Astrocyte (in vitro differentiated cells and primary cell): ENCODE measurements around the gene WDR13. TPM values are rescaled to one million over a fixed set of nuclear protein-coding genes. Genes with fewer than 3 reads are reported as not detected.
A peak's percentile ranks its signal among the peaks of the same experiment; 100 is the strongest.

Experiments
- DNase-seq: peaks from one replicate; pipeline ENCODE4 v3.0.0-alpha.2; 2010; ENCODE audit warnings: low read depth
- FAIRE-seq: peaks from 2 replicates; lab custom pipeline; 2011; peaks lifted over from hg19 to GRCh38; lab: Jason Lieb, UNC
- H2AFZ ChIP-seq: 2 replicates; pipeline ENCODE4 v1.6.0; 2012; ENCODE audit warnings: low read depth, low read length, inconsistent platforms
- H3K27ac ChIP-seq: 2 replicates; pipeline ENCODE4 v1.5.1; 2011; ENCODE audit warnings: low read depth, low read length, inconsistent platforms
- H3K27me3 ChIP-seq: 2 replicates; pipeline ENCODE4 v1.6.0; 2011; ENCODE audit warnings: low read length, inconsistent platforms; ENCODE audit not compliant: insufficient read depth
- H3K36me3 ChIP-seq: 2 replicates; pipeline ENCODE4 v1.5.1; 2011; ENCODE audit warnings: low read length, inconsistent platforms; ENCODE audit not compliant: insufficient read depth
- H3K4me1 ChIP-seq: 2 replicates; pipeline ENCODE4 v1.5.1; 2011; ENCODE audit warnings: low read length, inconsistent platforms; ENCODE audit not compliant: insufficient read depth
- H3K4me2 ChIP-seq: 2 replicates; pipeline ENCODE4 v1.6.0; 2012; ENCODE audit warnings: low read length, inconsistent platforms
- H3K4me3 ChIP-seq: 2 replicates; pipeline ENCODE4 v1.5.1; 2011; ENCODE audit warnings: low read depth, mild to moderate bottlenecking, low read length, inconsistent platforms; ENCODE audit not compliant: insufficient read depth
- H3K79me2 ChIP-seq: 2 replicates; pipeline ENCODE4 v1.6.0; 2012; ENCODE audit warnings: mild to moderate bottlenecking, low read length, inconsistent platforms; ENCODE audit not compliant: insufficient read depth
- H3K9ac ChIP-seq: 2 replicates; pipeline ENCODE4 v1.6.0; 2012; ENCODE audit warnings: mild to moderate bottlenecking, low read length, inconsistent platforms
- H3K9me3 ChIP-seq: 2 replicates; pipeline ENCODE4 v1.5.1; 2012; ENCODE audit warnings: low read depth, mild to moderate bottlenecking, low read length, inconsistent platforms; ENCODE audit not compliant: insufficient read depth
- H4K20me1 ChIP-seq: 2 replicates; pipeline ENCODE4 v1.6.0; 2012; ENCODE audit warnings: low read length, inconsistent platforms; ENCODE audit not compliant: insufficient read depth
- H3K27ac Mint-ChIP-seq: one replicate; pipeline ENCODE4 v1.8.0; 2021; ENCODE audit warnings: mild to moderate bottlenecking, mixed read lengths; ENCODE audit not compliant: unreplicated experiment
- H3K27me3 Mint-ChIP-seq: one replicate; pipeline ENCODE4 v1.8.0; 2021; ENCODE audit warnings: low read depth, mixed read lengths; ENCODE audit not compliant: unreplicated experiment
- H3K36me3 Mint-ChIP-seq: one replicate; pipeline ENCODE4 v1.8.0; 2021; ENCODE audit warnings: low read depth, mixed read lengths; ENCODE audit not compliant: unreplicated experiment
- H3K4me1 Mint-ChIP-seq: one replicate; pipeline ENCODE4 v1.8.0; 2021; ENCODE audit warnings: low read depth, mixed read lengths; ENCODE audit not compliant: unreplicated experiment
- H3K4me3 Mint-ChIP-seq: one replicate; pipeline ENCODE4 v1.8.0; 2021; ENCODE audit warnings: mild to moderate bottlenecking, moderate library complexity, mixed read lengths; ENCODE audit not compliant: unreplicated experiment
- H3K9me3 Mint-ChIP-seq: one replicate; pipeline ENCODE4 v1.8.0; 2021; ENCODE audit warnings: mild to moderate bottlenecking, mixed read lengths; ENCODE audit not compliant: unreplicated experiment
- EZH2 ChIP-seq: IDR thresholded peaks from 2 replicates; pipeline ENCODE4 v1.6.1; 2012; ENCODE audit warnings: mild to moderate bottlenecking, low read length, inconsistent platforms; ENCODE audit not compliant: insufficient read depth
- total RNA-seq: library from RNA; stranded (reverse); gene quantifications from 2 replicates; pipeline ENCODE4 v1.2.1, GENCODE V29; 2021
- TF ChIP-seq, protein P1 (sequence below): IDR thresholded peaks from 2 replicates; pipeline ENCODE4 v1.5.1; 2011; ENCODE audit warnings: low read depth, mild to moderate bottlenecking, inconsistent platforms, low read length, moderate library complexity; ENCODE audit not compliant: insufficient read depth

WDR13 gene
- total RNA-seq, 1 donor from 2014 or later = 65.4 TPM

DNA sequence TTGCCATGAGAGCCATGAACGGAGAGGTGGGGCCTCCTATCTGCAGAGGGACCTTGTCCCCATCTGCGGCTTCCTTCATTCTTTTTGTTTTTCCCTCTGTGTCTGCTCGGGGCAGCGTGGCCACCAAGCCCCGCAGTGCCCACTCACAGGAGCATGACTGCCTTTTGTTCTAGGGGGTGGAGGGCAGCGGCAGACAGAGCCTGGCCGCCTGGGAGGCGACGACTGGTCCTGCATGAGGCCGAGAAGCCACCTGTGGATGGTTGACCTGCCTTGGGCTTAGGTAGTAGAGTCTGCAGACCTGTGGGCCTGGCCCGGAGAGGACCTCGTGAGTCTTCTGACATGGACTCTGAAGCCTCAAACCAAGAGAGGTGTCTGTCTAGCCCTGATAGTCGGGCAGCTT, 21.6 kb upstream of the WDR13 start:
- H3K36me3 ChIP-seq = peaks cover 22% of the 10 kb centered on the region
- H3K9me3 ChIP-seq = no peaks in the 10 kb centered on the region
- peak overlapping the region; percentile 100 for H3K4me2 ChIP-seq
- no peaks in the 10 kb centered on the region for H3K27me3 ChIP-seq
- H3K4me3 ChIP-seq = peak overlapping the region; percentile 98
- no peak for TF ChIP-seq EZH2
- TF ChIP-seq, protein P1, sequence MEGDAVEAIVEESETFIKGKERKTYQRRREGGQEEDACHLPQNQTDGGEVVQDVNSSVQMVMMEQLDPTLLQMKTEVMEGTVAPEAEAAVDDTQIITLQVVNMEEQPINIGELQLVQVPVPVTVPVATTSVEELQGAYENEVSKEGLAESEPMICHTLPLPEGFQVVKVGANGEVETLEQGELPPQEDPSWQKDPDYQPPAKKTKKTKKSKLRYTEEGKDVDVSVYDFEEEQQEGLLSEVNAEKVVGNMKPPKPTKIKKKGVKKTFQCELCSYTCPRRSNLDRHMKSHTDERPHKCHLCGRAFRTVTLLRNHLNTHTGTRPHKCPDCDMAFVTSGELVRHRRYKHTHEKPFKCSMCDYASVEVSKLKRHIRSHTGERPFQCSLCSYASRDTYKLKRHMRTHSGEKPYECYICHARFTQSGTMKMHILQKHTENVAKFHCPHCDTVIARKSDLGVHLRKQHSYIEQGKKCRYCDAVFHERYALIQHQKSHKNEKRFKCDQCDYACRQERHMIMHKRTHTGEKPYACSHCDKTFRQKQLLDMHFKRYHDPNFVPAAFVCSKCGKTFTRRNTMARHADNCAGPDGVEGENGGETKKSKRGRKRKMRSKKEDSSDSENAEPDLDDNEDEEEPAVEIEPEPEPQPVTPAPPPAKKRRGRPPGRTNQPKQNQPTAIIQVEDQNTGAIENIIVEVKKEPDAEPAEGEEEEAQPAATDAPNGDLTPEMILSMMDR = no peak
- FAIRE-seq (no peak), DNase-seq (no peak)
- peaks cover 39% of the 10 kb centered on the region for H4K20me1 ChIP-seq
- H3K27me3 Mint-ChIP-seq = no peaks in the 10 kb centered on the region
- peak overlapping the region; percentile 94 for H3K4me3 Mint-ChIP-seq
- H3K9me3 Mint-ChIP-seq = no peaks in the 10 kb centered on the region
- no peak overlapping the region for H2AFZ ChIP-seq
- H3K4me1 Mint-ChIP-seq = peaks cover 10% of the 10 kb centered on the region
- H3K4me1 ChIP-seq = peaks cover 22% of the 10 kb centered on the region
- H3K27ac Mint-ChIP-seq = peak overlapping the region; percentile 100
- H3K9ac ChIP-seq = peak overlapping the region; percentile 100
- H3K27ac ChIP-seq = peak overlapping the region; percentile 99
- H3K36me3 Mint-ChIP-seq = peaks cover 10% of the 10 kb centered on the region
- H3K79me2 ChIP-seq = peaks cover 34% of the 10 kb centered on the region

- Histone ChIP-seq H3K27me3 (no peaks in the 10 kb centered on the region), H3K79me2 (peaks cover 34% of the 10 kb centered on the region), H3K4me3 (peak overlapping the region; percentile 98), H3K36me3 (peaks cover 22% of the 10 kb centered on the region), H3K27ac (no peak overlapping the region), H4K20me1 (peaks cover 39% of the 10 kb centered on the region), H3K4me2 (peak overlapping the region; percentile 100), H3K9me3 (no peaks in the 10 kb centered on the region), H2AFZ (no peak overlapping the region), H3K9ac (peak overlapping the region; percentile 100), H3K4me1 (peaks cover 22% of the 10 kb centered on the region)
- H3K36me3 Mint-ChIP-seq = peaks cover 10% of the 10 kb centered on the region
- peak overlapping the region; percentile 94 for H3K4me3 Mint-ChIP-seq
- TF ChIP-seq, protein P1 = no peak
- TF ChIP-seq EZH2 = no peak
- no peaks in the 10 kb centered on the region for H3K27me3 Mint-ChIP-seq
- peaks cover 10% of the 10 kb centered on the region for H3K4me1 Mint-ChIP-seq
- peak overlapping the region; percentile 100 for H3K27ac Mint-ChIP-seq
- DNase-seq (no peak), FAIRE-seq (no peak)
- H3K9me3 Mint-ChIP-seq = no peaks in the 10 kb centered on the region
These were observed 21.2 kb upstream of the WDR13 start for GRCh38 chrX:48576108-48576507.

DNA sequence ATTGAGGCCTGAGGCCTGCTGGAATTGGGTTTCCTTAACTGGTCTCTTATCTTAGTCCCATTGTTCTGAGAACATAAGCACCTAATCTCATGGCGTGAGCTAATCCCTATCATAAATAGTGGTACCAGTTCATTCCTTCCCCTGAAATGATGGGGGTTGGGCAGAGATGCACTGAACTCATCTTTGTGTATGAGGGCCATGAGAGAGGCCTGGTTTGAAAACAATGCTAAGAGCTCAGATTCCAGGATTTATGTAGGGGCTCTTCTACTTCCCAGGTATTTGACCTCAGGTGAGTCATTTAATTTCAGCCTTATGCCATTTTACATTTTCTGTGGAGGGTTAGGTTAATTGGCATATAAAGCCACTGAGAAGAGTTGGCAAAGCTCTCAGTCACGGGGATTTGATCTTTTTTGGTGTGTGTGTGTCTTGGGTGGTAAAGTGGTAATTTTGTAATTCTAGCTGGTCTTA, 18.6 kb upstream of the WDR13 start:
- Histone ChIP-seq H3K4me1 (peaks cover 21% of the 10 kb centered on the region), H3K4me3 (no peak overlapping the region), H3K36me3 (peaks cover 22% of the 10 kb centered on the region), H3K27me3 (no peaks in the 10 kb centered on the region), H3K4me2 (peak overlapping the region; percentile 11), H4K20me1 (peaks cover 39% of the 10 kb centered on the region), H3K27ac (no peak overlapping the region), H2AFZ (no peak overlapping the region), H3K79me2 (peaks cover 34% of the 10 kb centered on the region), H3K9ac (no peak overlapping the region), H3K9me3 (no peaks in the 10 kb centered on the region)
- Mint-ChIP-seq H3K4me1 (peaks cover 10% of the 10 kb centered on the region), H3K36me3 (peaks cover 8% of the 10 kb centered on the region), H3K27ac (peak overlapping the region; percentile 12), H3K9me3 (no peaks in the 10 kb centered on the region), H3K27me3 (no peaks in the 10 kb centered on the region), H3K4me3 (peak overlapping the region; percentile 31)
- no peak for DNase-seq
- TF ChIP-seq EZH2 = no peak
- TF ChIP-seq, protein P1 = no peak
- FAIRE-seq = peak; percentile 80
